ENCODE measurements around the gene PYROXD2.

Gene PYROXD2

GRCh38 chr10:98396096-98397063 is 18.6 kb downstream of the PYROXD2 start:
- H3K9ac ChIP-seq (ENCODE audit: low read depth, low read length): no peak overlapping the region
- no peak overlapping the region for H3K4me2 ChIP-seq (ENCODE audit: insufficient read depth, low read length)
- peaks cover 4% of the 10 kb centered on the region for H3K4me1 ChIP-seq (ENCODE audit: insufficient read depth, low read length)
- H3K9me3 ChIP-seq (ENCODE audit: insufficient read depth, low read length, severe bottlenecking): no peaks in the 10 kb centered on the region
- no peaks in the 10 kb centered on the region for H3K27me3 ChIP-seq (ENCODE audit: insufficient read depth, low read length, poor library complexity)
- no peak for TF ChIP-seq EZH2 (IDR thresholded peaks at IDR 0.05; ENCODE audit: borderline replicate concordance, low read depth, low read length, severe bottlenecking)
- no peak for TF ChIP-seq CTCF (IDR thresholded peaks at IDR 0.05; ENCODE audit: borderline replicate concordance, extremely low read depth, low read length, poor library complexity, severe bottlenecking)
- no peak overlapping the region for H2AFZ ChIP-seq (ENCODE audit: low read depth, low read length)
- DNase-seq (no peak), ATAC-seq (ENCODE audit: insufficient read depth, low read depth) (no peak)
- H4K20me1 ChIP-seq (ENCODE audit: insufficient read depth, low read length): peaks cover 2% of the 10 kb centered on the region; the same call in 1 of the 2 replicates
- no peaks in the 10 kb centered on the region for H3K79me2 ChIP-seq (ENCODE audit: insufficient read depth, low read length)
- H3K36me3 ChIP-seq (ENCODE audit: insufficient read depth, low read length): no peaks in the 10 kb centered on the region
- no peak overlapping the region for H3K27ac ChIP-seq (ENCODE audit: low read length)
- no peak overlapping the region for H3K4me3 ChIP-seq (ENCODE audit: low read depth in 1 of 2, low read length in 2 of 2)

- ATAC-seq (ENCODE audit: insufficient read depth, low read depth): no peak
- Histone ChIP-seq H3K36me3 (ENCODE audit: insufficient read depth, low read length) (no peaks in the 10 kb centered on the region), H3K4me3 (ENCODE audit: low read depth in 1 of 2, low read length in 2 of 2) (no peak overlapping the region), H3K9me3 (ENCODE audit: insufficient read depth, low read length, severe bottlenecking) (no peaks in the 10 kb centered on the region), H2AFZ (ENCODE audit: low read depth, low read length) (no peak overlapping the region), H3K4me1 (ENCODE audit: insufficient read depth, low read length) (peaks cover 16% of the 10 kb centered on the region), H3K9ac (ENCODE audit: low read depth, low read length) (no peak overlapping the region), H3K27me3 (ENCODE audit: insufficient read depth, low read length, poor library complexity) (no peaks in the 10 kb centered on the region), H3K27ac (ENCODE audit: low read length) (no peak overlapping the region), H3K4me2 (ENCODE audit: insufficient read depth, low read length) (no peak overlapping the region), H3K79me2 (ENCODE audit: insufficient read depth, low read length) (no peaks in the 10 kb centered on the region), H4K20me1 (ENCODE audit: insufficient read depth, low read length) (peaks cover 2% of the 10 kb centered on the region; the same call in 1 of the 2 replicates)
- DNase-seq: no peak
- TF ChIP-seq EZH2 (IDR thresholded peaks at IDR 0.05; ENCODE audit: borderline replicate concordance, low read depth, low read length, severe bottlenecking): no peak
- TF ChIP-seq CTCF (IDR thresholded peaks at IDR 0.05; ENCODE audit: borderline replicate concordance, extremely low read depth, low read length, poor library complexity, severe bottlenecking): no peak
These were observed 20.0 kb downstream of the PYROXD2 start for GRCh38 chr10:98394851-98395440.

GRCh38 chr10:98391578-98391991 is 23.4 kb downstream of the PYROXD2 start:
- H3K9me3 ChIP-seq (ENCODE audit: insufficient read depth, low read length, severe bottlenecking): no peaks in the 10 kb centered on the region
- H3K4me3 ChIP-seq (ENCODE audit: low read depth in 1 of 2, low read length in 2 of 2): no peak overlapping the region
- no peak overlapping the region for H3K4me2 ChIP-seq (ENCODE audit: insufficient read depth, low read length)
- no peak for TF ChIP-seq CTCF (IDR thresholded peaks at IDR 0.05; ENCODE audit: borderline replicate concordance, extremely low read depth, low read length, poor library complexity, severe bottlenecking)
- no peak for TF ChIP-seq EZH2 (IDR thresholded peaks at IDR 0.05; ENCODE audit: borderline replicate concordance, low read depth, low read length, severe bottlenecking)
- peak; percentile 49; the same call in 2 of the 3 replicates for ATAC-seq (ENCODE audit: insufficient read depth, low read depth)
- H3K27ac ChIP-seq (ENCODE audit: low read length): no peak overlapping the region; the same call in 1 of the 2 replicates
- peaks cover 2% of the 10 kb centered on the region for H4K20me1 ChIP-seq (ENCODE audit: insufficient read depth, low read length)
- no peaks in the 10 kb centered on the region for H3K36me3 ChIP-seq (ENCODE audit: insufficient read depth, low read length)
- H3K27me3 ChIP-seq (ENCODE audit: insufficient read depth, low read length, poor library complexity): no peaks in the 10 kb centered on the region
- DNase-seq: no peak
- no peak overlapping the region; the same call in 1 of the 2 replicates for H2AFZ ChIP-seq (ENCODE audit: low read depth, low read length)
- peaks cover 16% of the 10 kb centered on the region for H3K4me1 ChIP-seq (ENCODE audit: insufficient read depth, low read length)
- H3K9ac ChIP-seq (ENCODE audit: low read depth, low read length): no peak overlapping the region
- no peaks in the 10 kb centered on the region for H3K79me2 ChIP-seq (ENCODE audit: insufficient read depth, low read length)
